Motor neuron (in vitro differentiated cells): ENCODE measurements around the gene ERP29. TPM values are rescaled to one million over a fixed set of nuclear protein-coding genes. Genes with fewer than 3 reads are reported as not detected.
"Not testable (repeated sequence)": the region's sequence is repeated elsewhere in the genome, so short reads cannot be mapped to it uniquely, and the experiment has no call there.

Source experiments
- ATAC-seq, 8 experiments: fragments of 200-7000 bp; cut with Tn5 transposase; replicated peaks in 6 of 8; 2 replicates each; pipeline ENCODE4 v1.8.0; 2021; ENCODE audit warnings: mild to moderate bottlenecking in 8 of 8, moderate library complexity in 8 of 8
- H3K27ac ChIP-seq, 2 donors: fragments of 250-450 bp; sonication (Bioruptor Pico); 2 replicates each; pipeline ENCODE4 v1.9.0; 2021; ENCODE audit warnings: antibody characterized with exemption in 2 of 2, mild to moderate bottlenecking in 2 of 2, moderate library complexity in 1 of 2
- H3K4me1 ChIP-seq, 2 donors: fragments of 250-450 bp; sonication (Bioruptor Pico); replicated peaks in 1 of 2; 2 replicates each; pipeline ENCODE4 v1.6.1; 2021; ENCODE audit warnings: antibody characterized with exemption in 2 of 2, mild to moderate bottlenecking in 2 of 2, moderate library complexity in 1 of 2
- H3K4me3 ChIP-seq, 5 donors: fragments of 250-450 bp; sonication (Bioruptor Pico); 2 replicates each; pipeline ENCODE4 v1.9.0; 2021; ENCODE audit warnings: antibody characterized with exemption in 5 of 5, mild to moderate bottlenecking in 5 of 5, moderate library complexity in 4 of 5
- WGBS, 10 experiments: fragments of 450-650 bp; shearing (Covaris generic); methylation state at CpG; one replicate each; pipeline ENCODE4 v1.0.0; 2022; 5-methylcytosine and 5-hydroxymethylcytosine counted together
- in situ Hi-C, 9 experiments: fragments of 400-800 bp; cut with MboI; loops; one replicate each; pipeline ENCODE4 v1.15.0; 2021; ENCODE audit warnings: low sequenced_read_pairs in 9 of 9, low pct_unique_long_range_greater_than_20kb in 2 of 9; ENCODE audit not compliant: unreplicated experiment in 9 of 9
- total RNA-seq, 8 experiments: library from RNA; unstranded; fragments of 300-600 nt; gene quantifications; 2 replicates each; pipeline versions ENCODE4 v1.2.3 to v1.2.4, GENCODE V29; 2022

ERP29 gene
- total RNA-seq, 8 experiments from 2014 or later: 47.2 to 152 (median 107) TPM

DNA sequence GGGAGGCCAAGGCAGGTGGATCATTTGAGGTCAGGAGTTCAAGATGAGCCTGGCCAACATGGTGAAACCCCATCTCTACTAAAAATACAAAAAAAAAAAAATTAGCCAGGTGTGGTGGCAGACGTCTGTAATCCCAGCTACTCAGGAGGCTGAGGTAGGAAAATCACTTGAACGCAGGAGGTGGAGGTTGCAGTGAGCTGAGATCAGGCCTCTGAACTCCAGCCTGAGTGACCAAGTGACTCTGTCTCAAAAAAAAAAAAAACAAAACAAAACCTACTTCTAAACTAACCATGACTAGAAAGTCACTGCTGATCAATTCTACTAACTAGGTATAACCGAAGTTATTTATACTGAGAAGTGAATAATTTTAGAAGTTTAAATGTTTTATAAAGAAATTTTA lies 3.6 kb upstream of the ERP29 start:
- peaks cover 7 to 12% of the 10 kb centered on the region in 2 donors for H3K4me1 ChIP-seq
- WGBS, 10 experiments: 67 to 100% (median 83%) methylated on average over 1 to 3 of the region's 3 CpGs; no CpG with 5 or more reads in 1 of the 10 experiments
- H3K4me3 ChIP-seq, in situ Hi-C loops, ATAC-seq, H3K27ac ChIP-seq: not testable (repeated sequence)

DNA sequence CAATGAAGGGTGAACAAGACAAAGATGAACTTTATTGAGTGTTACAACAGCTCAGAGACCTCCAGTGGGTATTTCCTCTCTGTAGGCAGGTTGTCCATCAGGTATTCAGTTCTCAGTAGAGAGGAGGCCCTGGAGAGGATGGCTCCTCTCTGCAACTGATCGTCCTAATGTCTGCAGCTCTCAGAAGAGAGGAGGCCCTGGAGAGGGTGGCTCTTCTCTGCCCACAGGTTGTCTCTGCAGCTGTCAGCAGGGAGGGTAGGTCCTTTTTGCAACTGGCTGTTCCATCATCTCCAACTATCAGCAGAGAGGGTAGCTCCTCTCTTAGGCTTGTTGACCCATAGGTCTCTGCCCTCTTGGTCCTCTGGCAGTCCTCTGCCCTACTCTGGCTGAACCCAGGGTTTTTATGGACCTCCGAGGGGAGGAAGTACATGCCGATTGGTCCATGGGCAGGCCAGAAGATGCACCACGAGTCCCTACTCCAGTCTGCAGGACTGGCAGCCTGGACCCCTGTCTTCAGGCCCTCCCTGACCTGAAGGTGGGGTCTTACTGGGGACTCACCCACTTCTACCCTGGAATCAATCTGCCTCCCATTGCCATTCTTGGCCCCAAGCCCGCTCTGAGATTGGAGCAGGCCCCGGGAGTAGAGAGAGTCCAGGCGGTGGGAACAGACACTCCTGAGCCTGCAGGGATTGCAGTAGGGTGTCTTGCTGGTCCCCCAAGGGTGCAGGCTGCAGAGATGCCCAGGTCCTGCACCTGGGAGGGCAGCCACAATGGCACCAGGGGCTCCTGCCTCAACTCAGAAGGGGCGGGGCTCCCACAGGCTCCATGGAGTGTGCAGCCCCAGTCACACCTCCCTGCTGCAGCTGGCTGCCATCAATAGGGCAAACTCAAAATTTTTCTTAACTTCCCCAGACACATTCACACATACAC lies 2.5 kb upstream of the ERP29 start:
- H3K4me1 ChIP-seq: peaks cover 12 to 18% of the 10 kb centered on the region in 2 donors
- ATAC-seq: no peak
- no peak overlapping the region for H3K27ac ChIP-seq
- in situ Hi-C loops: no loop called here
- H3K4me3 ChIP-seq: no peak overlapping the region
- WGBS, 10 experiments: 0 to 100% (median 83%) methylated on average over 1 to 2 of the region's 8 CpGs; no CpG with 5 or more reads in 3 of the 10 experiments

DNA sequence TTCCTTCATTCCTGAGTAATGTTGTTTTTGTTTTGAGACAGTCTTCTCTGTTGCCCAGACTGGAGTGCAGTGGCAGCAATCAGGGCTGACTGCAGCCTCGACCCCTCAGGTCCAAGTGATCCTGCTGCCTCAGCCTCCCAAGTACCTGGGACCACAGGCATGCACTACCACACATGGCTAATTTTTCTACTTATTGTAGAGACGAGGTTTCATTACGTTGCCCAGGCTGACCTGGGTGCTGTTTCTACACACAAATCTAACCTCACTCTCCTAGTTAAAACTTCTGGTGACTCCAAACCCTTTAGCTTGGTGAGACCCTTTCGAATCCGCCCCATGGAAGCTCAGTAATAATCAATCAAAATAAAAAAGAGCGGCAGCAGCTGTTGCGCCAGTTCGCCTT lies 1.5 kb upstream of the ERP29 start:
- no peak for ATAC-seq
- H3K27ac ChIP-seq: no peak overlapping the region

DNA sequence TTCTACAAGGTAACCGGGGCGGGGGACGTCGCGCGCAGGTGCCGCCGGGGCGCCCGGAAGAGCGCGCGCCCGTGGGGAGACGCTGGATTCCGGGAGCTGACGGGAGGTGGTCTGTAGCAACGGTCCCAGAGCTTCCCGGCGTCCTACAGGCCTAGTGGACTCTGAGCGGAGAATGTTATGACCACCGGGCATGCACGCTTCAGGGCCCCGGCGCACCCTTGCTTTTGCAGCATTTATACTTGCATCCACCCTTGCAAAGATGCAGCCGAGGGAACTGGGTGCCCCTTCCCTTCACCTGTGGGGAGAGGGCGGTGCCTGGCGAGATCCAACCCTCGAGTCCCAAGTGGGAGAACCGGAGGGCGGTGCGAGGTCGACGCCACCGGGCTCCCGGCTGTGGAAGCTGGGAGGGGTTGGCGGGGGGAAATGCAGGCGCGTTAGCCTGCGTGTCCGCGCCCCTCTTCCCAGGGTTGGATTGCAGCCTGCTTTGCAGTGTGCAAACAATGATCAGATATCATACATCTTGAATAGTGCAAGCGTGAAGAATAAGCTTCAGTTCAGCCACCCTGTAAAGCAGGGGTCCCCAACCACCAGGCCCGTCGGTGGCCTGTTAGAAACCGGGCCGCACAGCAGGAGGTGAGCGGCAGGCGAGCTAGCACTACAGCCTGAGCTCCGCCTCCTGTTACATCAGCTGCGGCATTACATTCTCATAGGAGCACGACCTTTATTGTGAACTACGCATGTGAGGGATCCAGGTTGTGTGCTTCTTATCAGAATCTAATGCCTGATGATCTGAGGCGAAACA lies 576 bp downstream of the ERP29 start:
- H3K4me1 ChIP-seq: peaks cover 12 to 18% of the 10 kb centered on the region in 2 donors
- in situ Hi-C loops: no loop called here
- H3K27ac ChIP-seq: peak overlapping the region; percentile 92 to 93
- peak; percentile 38 to 64 (median 56) for ATAC-seq
- 1 to 20% (median 11%) methylated on average over 1 to 26 of the region's 54 CpGs; no CpG with 5 or more reads in 2 of the 10 experiments for WGBS, 10 experiments
- peak overlapping the region; percentile 73 to 94 (median 90) for H3K4me3 ChIP-seq

More for the DNA sequence above, 1.5 kb upstream of the ERP29 start:
- WGBS, 10 experiments: 49 to 100% (median 64%) methylated on average over 2 to 8 of the region's 8 CpGs; no CpG with 5 or more reads in 3 of the 10 experiments
- Histone ChIP-seq H3K4me3 (peak overlapping the region; percentile 45 to 94 (median 90)), H3K4me1 (peaks cover 12 to 18% of the 10 kb centered on the region in 2 donors)
- in situ Hi-C loops: no loop called here

DNA sequence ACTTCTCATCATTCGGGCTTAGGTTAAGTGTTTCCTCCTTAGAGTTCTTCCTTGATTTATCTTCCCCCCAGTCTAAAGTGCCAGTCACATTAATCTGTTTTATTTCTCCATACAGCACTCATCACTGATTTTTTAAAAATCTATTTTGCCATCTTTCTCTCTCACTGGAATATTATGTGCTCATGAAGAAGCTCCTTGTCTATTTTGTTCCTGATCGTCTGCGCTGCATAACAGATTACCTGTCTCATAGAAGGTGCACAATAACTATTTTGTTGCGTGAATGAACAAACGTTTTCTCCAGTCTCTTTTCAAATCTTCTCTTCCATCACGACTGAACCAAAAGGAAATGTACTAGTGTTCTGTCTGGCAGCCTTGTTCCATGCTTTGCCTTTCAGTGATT lies 2.7 kb downstream of the ERP29 start:
- WGBS, 10 experiments: 84 to 100% (median 97%) methylated on average over 2 to 6 of the region's 6 CpGs; no CpG with 5 or more reads in 1 of the 10 experiments

DNA sequence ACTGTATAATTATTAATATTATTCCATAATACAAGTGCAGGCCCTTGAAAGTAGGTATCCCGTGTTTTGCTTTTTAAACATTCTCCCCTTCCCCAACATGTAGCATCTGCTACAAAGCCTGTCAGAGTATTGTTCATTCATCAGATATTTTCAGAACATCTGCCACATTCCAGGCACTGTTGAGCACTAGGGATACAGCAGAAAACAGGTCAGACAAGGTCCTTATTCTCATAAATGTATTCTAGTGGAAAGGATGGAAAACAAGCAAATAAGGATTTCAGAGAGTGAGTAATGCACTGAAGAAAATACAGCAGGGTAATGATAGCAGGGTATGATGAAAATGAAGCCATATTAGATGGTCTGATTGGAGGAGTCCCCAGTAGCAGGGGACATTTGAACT lies 3.8 kb downstream of the ERP29 start:
- ATAC-seq: no peak
- H3K4me3 ChIP-seq: no peak overlapping the region
- 60 to 100% (median 80%) methylated on average over 1 of the region's 1 CpG; no CpG with 5 or more reads in 1 of the 10 experiments for WGBS, 10 experiments
- H3K27ac ChIP-seq: no peak overlapping the region
- H3K4me1 ChIP-seq: peaks cover 6 to 12% of the 10 kb centered on the region in 2 donors
- in situ Hi-C loops: no loop called here

More for the DNA sequence above, 2.7 kb downstream of the ERP29 start:
- no peak for ATAC-seq
- in situ Hi-C loops: no loop called here
- H3K4me3 ChIP-seq: no peak overlapping the region
- H3K4me1 ChIP-seq: peaks cover 12 to 18% of the 10 kb centered on the region in 2 donors
- no peak overlapping the region for H3K27ac ChIP-seq

DNA sequence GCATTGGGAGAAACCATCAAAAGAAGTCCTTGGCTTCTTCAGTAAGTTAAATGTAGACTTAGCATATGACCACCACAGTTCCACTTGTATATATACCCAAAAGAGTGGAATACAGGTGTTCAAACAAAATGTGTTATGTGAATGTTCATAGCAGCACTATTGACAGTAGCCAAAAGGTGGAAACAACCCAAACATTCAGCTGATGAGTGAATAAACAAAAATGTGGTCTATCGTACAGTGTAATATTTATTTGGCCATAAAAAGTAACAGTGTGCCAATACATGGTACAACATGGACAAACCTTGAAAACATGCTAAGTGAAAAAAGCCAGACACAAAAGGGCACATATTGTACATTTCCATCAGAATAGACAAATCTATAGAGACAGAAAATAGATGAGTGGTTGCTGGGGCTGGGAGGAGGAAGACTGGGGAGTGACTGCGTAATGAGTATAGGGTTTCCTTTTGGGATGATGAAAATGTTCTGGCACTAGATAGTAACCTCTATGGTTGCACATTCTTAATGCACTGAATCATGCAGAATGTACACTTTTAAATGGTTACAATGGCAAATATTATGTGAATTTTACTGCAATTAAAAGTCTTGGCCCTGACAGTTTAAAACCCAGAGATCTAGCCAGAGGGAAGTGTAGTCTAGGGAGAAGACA lies 5.5 kb downstream of the ERP29 start:
- peaks cover 6 to 9% of the 10 kb centered on the region in 2 donors for H3K4me1 ChIP-seq
- WGBS, 10 experiments: 47 to 100% (median 90%) methylated on average over 1 to 2 of the region's 2 CpGs; no CpG with 5 or more reads in 1 of the 10 experiments
- no peak overlapping the region for H3K4me3 ChIP-seq
- ATAC-seq: peak in 3 of 8 experiments; percentile 5 to 35 (median 9)
- H3K27ac ChIP-seq: no peak overlapping the region
- in situ Hi-C loops: no loop called here

DNA sequence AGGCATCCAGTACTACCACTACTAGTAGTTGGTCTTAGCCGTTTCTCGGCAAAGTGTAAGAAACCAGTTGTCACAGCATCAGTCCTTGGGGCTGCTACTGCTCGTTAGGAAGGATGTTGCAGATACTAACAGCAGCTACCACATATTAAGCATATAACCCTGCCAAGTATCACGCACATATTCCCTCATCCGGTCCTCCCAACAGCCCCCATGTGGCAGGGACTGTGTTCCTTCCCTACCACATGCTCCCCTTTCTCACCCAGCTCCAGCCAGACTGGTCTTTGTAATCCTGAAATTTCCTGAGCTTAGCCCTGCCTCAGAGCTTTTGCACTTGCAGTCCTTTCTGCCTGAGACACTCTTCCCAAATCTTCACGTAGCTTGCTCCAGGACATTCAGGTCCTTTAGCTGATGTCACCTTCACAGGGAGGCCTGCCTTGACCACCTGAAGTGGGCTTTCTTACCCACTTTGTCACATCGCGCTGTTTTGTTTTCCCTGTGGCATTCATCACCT lies 7.8 kb downstream of the ERP29 start:
- no peak overlapping the region for H3K27ac ChIP-seq
- WGBS, 10 experiments: 80 to 100% (median 92%) methylated on average over 1 to 8 of the region's 8 CpGs; no CpG with 5 or more reads in 1 of the 10 experiments
- H3K4me1 ChIP-seq: peaks cover 0 to 2% of the 10 kb centered on the region in 2 donors
- in situ Hi-C loops: no loop called here
- no peak for ATAC-seq
- H3K4me3 ChIP-seq: no peak overlapping the region

DNA sequence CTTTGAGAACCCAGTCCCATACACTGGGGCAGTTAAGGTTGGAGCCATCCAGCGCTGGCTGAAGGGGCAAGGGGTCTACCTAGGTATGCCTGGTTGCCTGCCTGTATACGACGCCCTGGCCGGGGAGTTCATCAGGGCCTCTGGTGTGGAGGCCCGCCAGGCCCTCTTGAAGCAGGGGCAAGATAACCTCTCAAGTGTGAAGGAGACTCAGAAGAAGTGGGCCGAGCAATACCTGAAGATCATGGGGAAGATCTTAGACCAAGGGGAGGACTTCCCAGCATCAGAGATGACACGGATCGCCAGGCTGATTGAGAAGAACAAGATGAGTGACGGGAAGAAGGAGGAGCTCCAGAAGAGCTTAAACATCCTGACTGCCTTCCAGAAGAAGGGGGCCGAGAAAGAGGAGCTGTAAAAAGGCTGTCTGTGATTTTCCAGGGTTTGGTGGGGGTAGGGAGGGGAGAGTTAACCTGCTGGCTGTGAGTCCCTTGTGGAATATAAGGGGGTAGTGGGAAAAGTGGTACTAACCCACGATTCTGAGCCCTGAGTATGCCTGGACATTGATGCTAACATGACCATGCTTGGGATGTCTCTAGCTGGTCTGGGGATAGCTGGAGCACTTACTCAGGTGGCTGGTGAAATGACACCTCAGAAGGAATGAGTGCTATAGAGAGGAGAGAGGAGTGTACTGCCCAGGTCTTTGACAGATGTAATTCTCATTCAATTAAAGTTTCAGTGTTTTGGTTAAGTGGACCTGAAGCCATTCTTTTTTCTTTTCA lies 9.2 kb downstream of the ERP29 start:
- H3K4me1 ChIP-seq: peaks cover 0 to 3% of the 10 kb centered on the region in 2 donors
- in situ Hi-C loops: no loop called here
- H3K4me3 ChIP-seq: no peak overlapping the region
- H3K27ac ChIP-seq: no peak overlapping the region
- ATAC-seq: peak in 1 of 8 experiments; percentile 12
- WGBS, 10 experiments: 40 to 95% (median 78%) methylated on average over 1 to 5 of the region's 11 CpGs; no CpG with 5 or more reads in 3 of the 10 experiments

DNA sequence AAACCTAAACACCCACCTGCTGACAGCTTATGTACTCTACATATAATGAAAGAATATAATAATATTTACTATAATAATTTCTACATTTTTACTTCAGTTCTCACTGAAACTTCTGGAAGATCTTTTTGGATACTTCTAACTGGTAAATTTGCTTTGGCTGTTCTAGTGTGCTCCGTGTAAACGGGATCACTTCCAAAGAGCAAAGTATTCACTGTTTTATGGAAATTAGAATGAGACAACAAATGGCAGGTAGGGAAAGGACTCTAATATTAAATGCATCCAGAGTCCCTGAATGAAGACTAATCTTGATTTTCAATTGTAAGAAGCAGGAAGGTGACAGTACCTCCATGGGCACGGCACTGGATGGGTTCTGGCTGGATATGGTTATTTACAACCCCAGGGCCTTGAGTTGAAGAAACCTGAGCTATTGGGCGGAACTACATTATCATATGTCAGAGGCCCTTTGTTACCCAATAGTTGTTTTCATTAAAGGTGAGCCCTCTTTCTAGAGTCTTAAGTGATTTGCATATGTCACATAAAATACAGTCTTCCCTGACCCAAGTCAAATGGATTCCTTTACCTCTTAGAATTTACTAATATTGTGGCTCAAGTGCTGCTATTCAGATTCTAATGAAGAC lies 10.7 kb downstream of the ERP29 start:
- WGBS, 10 experiments: 80 to 100% (median 89%) methylated on average over 2 to 4 of the region's 4 CpGs
- in situ Hi-C loops: no loop called here
- H3K4me1 ChIP-seq: peaks cover 0 to 3% of the 10 kb centered on the region in 2 donors
- H3K27ac ChIP-seq: no peak overlapping the region
- H3K4me3 ChIP-seq: no peak overlapping the region
- peak in 2 of 8 experiments; percentile 23 to 32 for ATAC-seq

DNA sequence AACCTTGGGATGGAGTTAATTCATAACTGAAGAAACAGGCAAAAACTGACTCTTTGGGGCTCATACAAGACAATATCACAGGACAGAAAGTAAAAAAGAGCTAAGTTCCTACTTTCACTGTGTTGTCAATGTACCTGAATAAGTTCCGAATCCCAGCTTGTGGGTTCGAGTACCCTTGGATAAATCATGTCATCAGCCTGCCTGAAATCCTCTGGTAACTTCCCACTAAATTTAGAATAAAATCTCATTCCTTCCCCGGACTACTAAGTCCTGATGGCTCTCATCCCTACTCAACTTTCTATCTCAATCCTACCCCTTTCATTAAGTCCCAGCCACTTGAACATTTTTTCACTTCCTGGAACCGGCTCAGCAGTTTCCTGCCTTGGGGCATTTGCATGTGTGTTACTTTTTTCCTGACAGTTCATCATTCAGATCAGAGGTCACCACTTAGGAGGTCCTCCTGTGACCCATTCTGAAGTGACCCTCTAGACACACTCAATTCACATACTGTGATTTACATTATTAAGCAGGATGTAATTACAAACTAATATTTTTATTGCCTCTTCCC lies 12.7 kb downstream of the ERP29 start:
- in situ Hi-C loops: loop anchor here in 1 of 9 experiments (25.0 kb wide), 1 partner anchor 211 kb away; no protein-coding TSS in a partner anchor
- H3K4me1 ChIP-seq: peaks cover 0 to 3% of the 10 kb centered on the region in 2 donors
- no peak overlapping the region for H3K4me3 ChIP-seq
- 40 to 100% (median 70%) methylated on average over 2 to 4 of the region's 4 CpGs for WGBS, 10 experiments
- no peak overlapping the region for H3K27ac ChIP-seq
- ATAC-seq: peak in 2 of 8 experiments; percentile 19 to 54
